Ecto neural progenitor cell (in vitro differentiated cells): Measurements from ENCODE around the gene KLF1.
"Not testable (repeated sequence)": the region's sequence is repeated elsewhere in the genome, so short reads cannot be mapped to it uniquely, and the experiment has no call there.

ENCODE experiments used
- DNase-seq: peaks from one replicate; pipeline ENCODE4 v3.0.0-alpha.2; 2018; ENCODE audit warnings: low spot score

Gene KLF1

GRCh38 chr19:12886969-12887747, at the start of gene KLF1:
Gene KLF1 (minus strand): TSS chr19:12887201. CDS start chr19:12887140, 61 bp downstream.
- no peak for DNase-seq

GRCh38 chr19:12936582-12936981, 49.6 kb upstream of the KLF1 start:
- DNase-seq: no peak

GRCh38 chr19:12935071-12935470, 48.1 kb upstream of the KLF1 start:
- DNase-seq: no peak

- DNase-seq: peak; percentile 92
These were observed 46.5 kb upstream of the KLF1 start, which contains the start of gene FARSA for GRCh38 chr19:12933287-12934072. Gene FARSA (minus strand): TSS chr19:12933711. CDS start chr19:12933696, 15 bp downstream.

- no peak for DNase-seq
These were observed 45.6 kb upstream of the KLF1 start for GRCh38 chr19:12932392-12933286.

- no peak for DNase-seq
These were observed 43.1 kb upstream of the KLF1 start for GRCh38 chr19:12930002-12930645.

GRCh38 chr19:12924621-12925310, 37.8 kb upstream of the KLF1 start:
- no peak for DNase-seq

- no peak for DNase-seq
These were observed 36.0 kb upstream of the KLF1 start for GRCh38 chr19:12922959-12923358.

- DNase-seq: no peak
These were observed 34.0 kb upstream of the KLF1 start for GRCh38 chr19:12921047-12921446.

GRCh38 chr19:12918253-12918652, 31.3 kb upstream of the KLF1 start:
- DNase-seq: no peak

GRCh38 chr19:12915860-12916259, 28.9 kb upstream of the KLF1 start:
- not testable (repeated sequence) for DNase-seq

- no peak for DNase-seq
These were observed 27.1 kb upstream of the KLF1 start for GRCh38 chr19:12913851-12914690.

GRCh38 chr19:12913011-12913561, 26.1 kb upstream of the KLF1 start:
- peak; percentile 68 for DNase-seq

GRCh38 chr19:12912571-12912970, 25.6 kb upstream of the KLF1 start:
- DNase-seq: no peak

GRCh38 chr19:12907166-12907565, 20.2 kb upstream of the KLF1 start:
- no peak for DNase-seq

- no peak for DNase-seq
These were observed 13.0 kb upstream of the KLF1 start for GRCh38 chr19:12899891-12900518.

- DNase-seq: no peak
These were observed 9.5 kb upstream of the KLF1 start for GRCh38 chr19:12896460-12896859.

- DNase-seq: no peak
These were observed 6.6 kb upstream of the KLF1 start for GRCh38 chr19:12893582-12893981.

- no peak for DNase-seq
These were observed 4.6 kb upstream of the KLF1 start for GRCh38 chr19:12891553-12892021.
